H1 (cell line): Measurements from ENCODE around the gene SNAPIN.

Experiments
- ASH2L ChIP-seq: fragments of 200-600, 300-600 bp; sonication (generic); IDR thresholded peaks from one replicate; pipeline ENCODE4 v1.7.1; 2017; ENCODE audit warnings: low read length
- EZH2 ChIP-seq: fragments of 200-600 bp; sonication (generic); IDR thresholded peaks from 2 replicates; pipeline ENCODE4 v1.7.1; 2012; ENCODE audit warnings: low read depth, mild to moderate bottlenecking, moderate library complexity, low read length, inconsistent platforms; ENCODE audit not compliant: severe bottlenecking
- KDM1A ChIP-seq: fragments of 200-600, 300-600 bp; sonication (generic); IDR thresholded peaks from 2 replicates; pipeline ENCODE4 v1.7.1; 2016; ENCODE audit warnings: mild to moderate bottlenecking, low read length, borderline replicate concordance
- RFX5 ChIP-seq: IDR thresholded peaks from 2 replicates; pipeline ENCODE4 v1.6.1; 2011; ENCODE audit warnings: low read depth, low read length, improper control_type of control experiment, borderline replicate concordance
- RXRA ChIP-seq: IDR thresholded peaks from 2 replicates; pipeline ENCODE4 v1.6.1; 2011; ENCODE audit warnings: low read depth, mild to moderate bottlenecking, low read length, moderate library complexity; ENCODE audit not compliant: insufficient read depth

DNA sequence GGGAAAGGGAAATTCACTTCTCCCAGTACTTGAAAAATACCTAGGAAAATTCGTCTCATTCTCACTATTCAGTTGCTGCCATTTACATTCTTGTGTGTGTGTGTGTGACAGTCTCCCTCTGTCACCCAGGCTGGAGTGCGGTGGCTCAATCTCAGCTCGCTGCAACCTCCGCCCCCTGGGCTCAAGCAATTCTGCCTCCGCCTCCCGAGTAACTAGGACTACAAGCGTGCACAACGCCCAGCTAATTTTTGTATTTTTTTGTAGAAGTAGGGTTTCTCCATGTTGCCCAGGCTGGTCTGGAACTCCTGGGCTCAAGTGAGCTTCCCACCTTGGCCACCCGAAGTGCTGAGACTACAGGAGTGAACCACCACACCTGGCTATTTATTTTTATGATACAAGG lies 1.2 kb downstream of the SNAPIN start:
- no peak for TF ChIP-seq RFX5
- no peak for TF ChIP-seq EZH2
- TF ChIP-seq KDM1A = no peak
- no peak for TF ChIP-seq RXRA
- TF ChIP-seq ASH2L = no peak
